DOHH2 (cell line): Measurements from ENCODE around the gene UNC80.

Experiments used
- CTCF ChIP-seq: fragments of 200-600 bp; sonication (generic); IDR thresholded peaks from one replicate; pipeline ENCODE4 v1.5.1; 2014; ENCODE audit warnings: antibody characterized with exemption, mild to moderate bottlenecking, low read depth, low read length; ENCODE audit not compliant: poor library complexity, severe bottlenecking
- EZH2phosphoT487 ChIP-seq: fragments of 200-600 bp; sonication (generic); IDR thresholded peaks from 2 replicates; pipeline ENCODE4 v1.6.1; 2017; ENCODE audit warnings: borderline replicate concordance, mild to moderate bottlenecking, antibody characterized with exemption, low read length, moderate library complexity, mixed read lengths

GRCh38 chr2:209937893-209938292, 166.3 kb downstream of the UNC80 start:
- no peak for TF ChIP-seq CTCF
- TF ChIP-seq EZH2phosphoT487 = no peak
